Mesenchymal stem cell (in vitro differentiated cells and primary cell): ENCODE measurements around the gene VGLL4.
A peak's percentile ranks its signal among the peaks of the same experiment; 100 is the strongest.

Source experiments
- DNase-seq: peaks from one replicate; pipeline ENCODE4 v3.0.0-alpha.2; 2013
- H2AFZ ChIP-seq: one replicate; pipeline ENCODE4 v1.6.1; 2013; ENCODE audit warnings: low read depth, mild to moderate bottlenecking, control low read depth, inconsistent platforms, low read length, moderate library complexity
- H2AK5ac ChIP-seq: 2 replicates; pipeline ENCODE4 v1.6.1; 2013; ENCODE audit warnings: low read length, moderate library complexity, mild to moderate bottlenecking, inconsistent platforms; ENCODE audit not compliant: severe bottlenecking
- H2BK120ac ChIP-seq: one replicate; pipeline ENCODE4 v1.6.1; 2013; ENCODE audit warnings: low read depth, mild to moderate bottlenecking, inconsistent platforms, low read length, moderate library complexity
- H2BK12ac ChIP-seq, 2 experiments: one replicate each; pipeline ENCODE4 v1.6.1; 2013; ENCODE audit warnings: inconsistent platforms in 2 of 2, low read length in 2 of 2, mild to moderate bottlenecking in 2 of 2, moderate library complexity in 2 of 2, control low read depth in 1 of 2
- H2BK15ac ChIP-seq: one replicate; pipeline ENCODE4 v1.6.1; 2013; ENCODE audit warnings: mild to moderate bottlenecking, low read depth, inconsistent platforms; ENCODE audit not compliant: poor library complexity, severe bottlenecking
- H2BK5ac ChIP-seq: 2 replicates; pipeline ENCODE4 v1.6.1; 2013; ENCODE audit warnings: low read depth, mild to moderate bottlenecking, low read length, control low read depth, inconsistent platforms; ENCODE audit not compliant: poor library complexity, severe bottlenecking
- H3K14ac ChIP-seq, 2 experiments: one replicate each; pipeline ENCODE4 v1.6.1; 2013; ENCODE audit warnings: inconsistent platforms in 2 of 2, low read length in 2 of 2, control low read depth in 1 of 2, mild to moderate bottlenecking in 1 of 2, moderate library complexity in 1 of 2
- H3K18ac ChIP-seq, 2 experiments: one replicate each; pipeline ENCODE4 v1.6.1; 2013; ENCODE audit warnings: inconsistent platforms in 2 of 2, low read length in 2 of 2, control low read depth in 1 of 2, low read depth in 1 of 2, mild to moderate bottlenecking in 1 of 2
- H3K23ac ChIP-seq, 2 experiments: one replicate each; pipeline ENCODE4 v1.6.1; 2013; ENCODE audit warnings: inconsistent platforms in 2 of 2, low read length in 2 of 2, mild to moderate bottlenecking in 2 of 2, moderate library complexity in 2 of 2, control low read depth in 1 of 2
- H3K27ac ChIP-seq: 2 replicates; pipeline ENCODE4 v1.5.1; 2013; ENCODE audit warnings: mild to moderate bottlenecking, moderate library complexity, low read length, control low read depth, inconsistent platforms; ENCODE audit not compliant: poor library complexity, severe bottlenecking
- H3K27me3 ChIP-seq, 2 experiments: 2 replicates each; pipeline versions ENCODE4 v1.6.1 to v1.7.0; 2013; ENCODE audit warnings: low read length in 2 of 2, mild to moderate bottlenecking in 2 of 2, moderate library complexity in 2 of 2, control low read depth in 1 of 2, inconsistent platforms in 1 of 2; ENCODE audit not compliant: control insufficient read depth in 1 of 2, insufficient read depth in 1 of 2
- H3K36me3 ChIP-seq, 2 experiments: 2 replicates each; pipeline versions ENCODE4 v1.6.1 to v1.7.0; 2013; ENCODE audit warnings: low read length in 2 of 2, control low read depth in 1 of 2, inconsistent platforms in 1 of 2, low read depth in 1 of 2, mild to moderate bottlenecking in 1 of 2; ENCODE audit not compliant: insufficient read depth in 2 of 2, control insufficient read depth in 1 of 2
- H3K4ac ChIP-seq, 2 experiments: one replicate each; pipeline ENCODE4 v1.6.1; 2013; ENCODE audit warnings: inconsistent platforms in 2 of 2, low read length in 2 of 2, mild to moderate bottlenecking in 2 of 2, moderate library complexity in 2 of 2, control low read depth in 1 of 2, low read depth in 1 of 2
- H3K4me1 ChIP-seq: 2 replicates; pipeline ENCODE4 v1.6.1; 2013; ENCODE audit warnings: low read depth, low read length, control low read depth; ENCODE audit not compliant: control insufficient read depth, insufficient read depth
- H3K4me2 ChIP-seq: 2 replicates; pipeline ENCODE4 v1.6.1; 2013; ENCODE audit warnings: low read length, mild to moderate bottlenecking, inconsistent platforms; ENCODE audit not compliant: poor library complexity, severe bottlenecking
- H3K4me3 ChIP-seq, 2 experiments: 2 replicates each; pipeline versions ENCODE4 v1.5.1 to v1.7.0; 2013; ENCODE audit warnings: low read length in 2 of 2, mild to moderate bottlenecking in 2 of 2, control low read depth in 1 of 2, low read depth in 1 of 2; ENCODE audit not compliant: insufficient read depth in 1 of 2
- H3K79me1 ChIP-seq: replicated peaks from 2 replicates; pipeline ENCODE4 v1.6.1; 2013; ENCODE audit warnings: mild to moderate bottlenecking, control low read depth, low read length, inconsistent platforms; ENCODE audit not compliant: poor library complexity, severe bottlenecking
- H3K9ac ChIP-seq: 2 replicates; pipeline ENCODE4 v1.7.0; 2013; ENCODE audit warnings: mild to moderate bottlenecking, low read length, moderate library complexity
- H3K9me3 ChIP-seq: 2 replicates; pipeline ENCODE4 v1.7.0; 2013; ENCODE audit warnings: mild to moderate bottlenecking, low read length; ENCODE audit not compliant: control insufficient read depth
- H4K8ac ChIP-seq: one replicate; pipeline ENCODE4 v1.6.1; 2013; ENCODE audit warnings: inconsistent platforms, mild to moderate bottlenecking, low read length, moderate library complexity
- H4K91ac ChIP-seq: one replicate; pipeline ENCODE4 v1.6.1; 2013; ENCODE audit warnings: mild to moderate bottlenecking, low read length, inconsistent platforms
- whole genome bisulfite sequencing: methylation state at CpG from one replicate; pipeline ENCODE4 v1.1.7; 2013; ENCODE audit warnings: mixed read lengths; 5-methylcytosine and 5-hydroxymethylcytosine counted together

Gene VGLL4

DNA sequence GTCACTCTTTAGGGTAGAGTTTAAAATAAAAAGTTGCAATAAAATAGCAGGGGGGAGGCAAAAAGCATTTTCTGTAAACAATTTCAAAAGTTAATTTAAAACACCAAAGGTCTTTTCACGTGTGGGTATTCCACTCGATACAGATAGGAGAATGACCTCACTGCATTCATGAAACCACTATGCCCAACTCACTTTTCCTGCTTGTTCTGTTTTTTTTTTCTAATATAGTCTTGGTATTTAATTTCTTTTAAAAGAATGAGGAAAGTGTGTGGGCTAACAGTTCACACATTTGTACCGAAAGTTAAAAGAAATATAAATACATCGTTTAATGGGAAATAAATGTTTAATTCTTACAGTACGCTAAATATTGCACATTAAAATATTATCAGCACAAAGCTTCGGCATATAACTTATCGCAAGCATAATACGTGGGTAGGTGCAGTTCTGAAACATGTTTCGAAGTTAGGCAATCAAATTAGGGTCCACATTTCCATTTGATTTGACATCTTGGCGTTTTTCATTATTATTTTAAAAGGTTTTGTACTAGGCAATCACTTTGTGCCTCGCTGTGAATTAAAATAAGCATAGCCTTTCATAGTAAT is 41.4 kb downstream of the VGLL4 start:
- Histone ChIP-seq H3K18ac (no peak overlapping the region), H2BK120ac (no peak overlapping the region), H3K4me3 (peak overlapping the region in 1 of 2 experiments; percentile 7), H3K27me3 (no peaks in the 10 kb centered on the region), H3K4me1 (peaks cover 19% of the 10 kb centered on the region), H3K9me3 (no peaks in the 10 kb centered on the region), H3K79me1 (peaks cover 2% of the 10 kb centered on the region), H3K14ac (no peak overlapping the region), H3K9ac (peak overlapping the region; percentile 76), H2BK5ac (no peak overlapping the region), H2BK12ac (no peak overlapping the region), H4K91ac (no peak overlapping the region), H3K36me3 (peaks cover 9 to 37% of the 10 kb centered on the region in 2 experiments), H3K4me2 (no peak overlapping the region), H2AK5ac (no peak overlapping the region), H3K4ac (no peak overlapping the region), H2AFZ (no peak overlapping the region), H3K27ac (peak overlapping the region; percentile 97), H3K23ac (no peak overlapping the region), H2BK15ac (no peak overlapping the region), H4K8ac (no peak overlapping the region)
- no peak for DNase-seq
- 90% methylated on average over 7 of the region's 11 CpGs for WGBS

- H2AFZ ChIP-seq = no peak overlapping the region
- H3K27me3 ChIP-seq = no peaks in the 10 kb centered on the region
- H2BK5ac ChIP-seq = no peak overlapping the region
- no peak overlapping the region for H2BK15ac ChIP-seq
- no peak overlapping the region for H2BK120ac ChIP-seq
- H3K18ac ChIP-seq = peak overlapping the region; percentile 87 to 96
- H3K36me3 ChIP-seq = peaks cover 9 to 39% of the 10 kb centered on the region in 2 experiments
- H3K4me3 ChIP-seq = peak overlapping the region in 1 of 2 experiments; percentile 48
- peaks cover 2% of the 10 kb centered on the region for H3K79me1 ChIP-seq
- peak overlapping the region; percentile 76 for H3K9ac ChIP-seq
- H3K9me3 ChIP-seq = no peaks in the 10 kb centered on the region
- WGBS = 51% methylated on average over 16 of the region's 21 CpGs
- H4K8ac ChIP-seq = no peak overlapping the region
- H3K4me1 ChIP-seq = peaks cover 18% of the 10 kb centered on the region
- no peak overlapping the region for H4K91ac ChIP-seq
- H3K14ac ChIP-seq = no peak overlapping the region
- H3K23ac ChIP-seq = no peak overlapping the region
- H3K4ac ChIP-seq = no peak overlapping the region
- H2AK5ac ChIP-seq = peak overlapping the region; percentile 19
- DNase-seq = peak; percentile 45
- H2BK12ac ChIP-seq = peak overlapping the region in 1 of 2 experiments; percentile 97
- H3K27ac ChIP-seq = peak overlapping the region; percentile 97
- H3K4me2 ChIP-seq = no peak overlapping the region
Measured at GRCh38 chr3:11601446-11602238, 42.1 kb downstream of the VGLL4 start.

GRCh38 chr3:11600501-11601282 is 43.0 kb downstream of the VGLL4 start:
- Histone ChIP-seq H3K27ac (peak overlapping the region; percentile 97), H3K9me3 (no peaks in the 10 kb centered on the region), H2AK5ac (peak overlapping the region; percentile 19), H3K18ac (peak overlapping the region; percentile 87 to 90), H2AFZ (no peak overlapping the region), H3K9ac (peak overlapping the region; percentile 76), H3K36me3 (peaks cover 4 to 33% of the 10 kb centered on the region in 2 experiments), H3K4ac (peak overlapping the region; percentile 42 to 48), H3K4me3 (peak overlapping the region in 1 of 2 experiments; percentile 38), H2BK120ac (peak overlapping the region; percentile 81), H3K4me2 (peak overlapping the region; percentile 17), H2BK12ac (peak overlapping the region; percentile 2 to 84), H3K23ac (peak overlapping the region in 1 of 2 experiments; percentile 77), H3K79me1 (no peaks in the 10 kb centered on the region), H3K4me1 (peaks cover 18% of the 10 kb centered on the region), H2BK15ac (peak overlapping the region; percentile 31), H4K91ac (peak overlapping the region; percentile 20), H2BK5ac (no peak overlapping the region), H4K8ac (peak overlapping the region; percentile 89), H3K14ac (no peak overlapping the region), H3K27me3 (no peaks in the 10 kb centered on the region)
- peak; percentile 99 for DNase-seq
- 28% methylated on average over 18 of the region's 18 CpGs for WGBS

GRCh38 chr3:11596387-11596786 is 47.3 kb downstream of the VGLL4 start:
- 100% methylated on average over 4 of the region's 7 CpGs for WGBS
- Histone ChIP-seq H3K36me3 (peaks cover 4 to 38% of the 10 kb centered on the region in 2 experiments), H2BK5ac (no peak overlapping the region), H2BK15ac (no peak overlapping the region), H2BK120ac (no peak overlapping the region), H4K91ac (no peak overlapping the region), H3K4ac (no peak overlapping the region), H2BK12ac (no peak overlapping the region), H3K4me3 (no peak overlapping the region), H3K4me2 (no peak overlapping the region), H3K79me1 (no peaks in the 10 kb centered on the region), H4K8ac (no peak overlapping the region), H3K4me1 (peaks cover 19% of the 10 kb centered on the region), H3K27ac (no peak overlapping the region), H2AFZ (no peak overlapping the region), H2AK5ac (no peak overlapping the region), H3K23ac (no peak overlapping the region), H3K9ac (no peak overlapping the region), H3K14ac (no peak overlapping the region), H3K18ac (no peak overlapping the region), H3K27me3 (no peaks in the 10 kb centered on the region), H3K9me3 (no peaks in the 10 kb centered on the region)
- DNase-seq = no peak
